ENCODE measurements around the gene CCL23.

- no peak for TF ChIP-seq CTCF (tag by site-specific recombination; IDR thresholded peaks at IDR 0.05)
- no peak for TF ChIP-seq YY1 (tag by site-specific recombination; IDR thresholded peaks at IDR 0.05)
- TF ChIP-seq ZNF121 (tag by site-specific recombination; IDR thresholded peaks at IDR 0.05) = no peak
- TF ChIP-seq ZNF423 (tag by site-specific recombination; IDR thresholded peaks at IDR 0.05) = no peak
- TF ChIP-seq ZNF280D (tag by site-specific recombination; IDR thresholded peaks at IDR 0.05) = no peak
- no peak for TF ChIP-seq ZBTB1 (tag by site-specific recombination; IDR thresholded peaks at IDR 0.05)
- TF ChIP-seq ZNF274 (IDR thresholded peaks at IDR 0.05; ENCODE audit: low read length) = no peak
- no peak for TF ChIP-seq ZNF274 (tag by site-specific recombination; IDR thresholded peaks at IDR 0.05; ENCODE audit: borderline replicate concordance)
- TF ChIP-seq ZNF76 (tag by site-specific recombination; IDR thresholded peaks at IDR 0.05; ENCODE audit: borderline replicate concordance, low read depth) = no peak
- no peak for TF ChIP-seq MEIS1 (CRISPR knock-in tag; IDR thresholded peaks at IDR 0.05; ENCODE audit: borderline replicate concordance)
- TF ChIP-seq ZBTB7A (tag by site-specific recombination; IDR thresholded peaks at IDR 0.05; ENCODE audit: low read depth) = no peak
- TF ChIP-seq ZNF623 (tag by site-specific recombination; IDR thresholded peaks at IDR 0.05) = no peak
Measured at GRCh38 chr17:36016555-36016954, 1.2 kb downstream of the CCL23 start.

Data from HEK293 (cell line).